Activated gamma-delta T cell (primary cell): ENCODE measurements around the gene AGER.
"Not testable (repeated sequence)": the region's sequence is repeated elsewhere in the genome, so short reads cannot be mapped to it uniquely, and the experiment has no call there.

Experiments used
- DNase-seq: peaks from one replicate; lab custom pipeline; 2025; lab: John Stamatoyannopoulos, UW

The AGER gene

DNA sequence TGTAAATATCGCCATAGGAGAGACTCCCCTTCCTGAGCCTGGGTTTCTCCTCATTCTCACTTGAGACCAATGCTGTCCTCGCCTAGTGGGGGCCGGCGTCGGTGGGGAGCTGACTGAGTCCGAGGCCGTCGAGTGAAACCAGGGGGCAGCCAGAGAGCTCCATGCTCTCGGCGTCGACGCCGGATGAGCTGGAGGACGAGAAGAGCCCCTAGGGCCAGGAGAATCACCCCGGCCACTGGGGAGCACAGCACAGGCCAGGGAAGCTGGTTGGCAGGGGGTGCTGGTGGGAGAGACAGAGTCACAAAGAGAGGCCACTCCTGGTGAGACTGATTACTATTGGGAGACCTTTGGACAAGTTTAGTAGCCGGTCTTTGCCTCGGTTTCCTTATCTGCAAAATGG is 14.8 kb upstream of the AGER start:
- no peak for DNase-seq

DNA sequence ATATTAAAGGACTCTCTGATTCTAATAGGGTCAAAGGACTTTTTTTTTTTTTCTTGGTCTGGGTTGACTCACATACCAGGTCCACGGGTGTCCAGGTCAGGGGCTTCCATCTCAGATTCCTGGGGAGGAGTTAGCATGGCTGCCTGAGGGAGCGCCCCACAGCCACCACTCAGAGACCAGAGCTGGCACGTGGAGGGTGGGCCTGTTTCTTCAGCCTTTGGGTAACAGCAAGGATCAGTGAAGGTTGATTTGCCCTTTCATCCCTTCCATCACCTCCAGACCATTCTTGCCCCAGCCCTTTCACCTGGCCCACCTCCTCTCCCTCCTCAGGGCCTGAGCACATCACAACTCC is 14.3 kb upstream of the AGER start:
- no peak for DNase-seq

DNA sequence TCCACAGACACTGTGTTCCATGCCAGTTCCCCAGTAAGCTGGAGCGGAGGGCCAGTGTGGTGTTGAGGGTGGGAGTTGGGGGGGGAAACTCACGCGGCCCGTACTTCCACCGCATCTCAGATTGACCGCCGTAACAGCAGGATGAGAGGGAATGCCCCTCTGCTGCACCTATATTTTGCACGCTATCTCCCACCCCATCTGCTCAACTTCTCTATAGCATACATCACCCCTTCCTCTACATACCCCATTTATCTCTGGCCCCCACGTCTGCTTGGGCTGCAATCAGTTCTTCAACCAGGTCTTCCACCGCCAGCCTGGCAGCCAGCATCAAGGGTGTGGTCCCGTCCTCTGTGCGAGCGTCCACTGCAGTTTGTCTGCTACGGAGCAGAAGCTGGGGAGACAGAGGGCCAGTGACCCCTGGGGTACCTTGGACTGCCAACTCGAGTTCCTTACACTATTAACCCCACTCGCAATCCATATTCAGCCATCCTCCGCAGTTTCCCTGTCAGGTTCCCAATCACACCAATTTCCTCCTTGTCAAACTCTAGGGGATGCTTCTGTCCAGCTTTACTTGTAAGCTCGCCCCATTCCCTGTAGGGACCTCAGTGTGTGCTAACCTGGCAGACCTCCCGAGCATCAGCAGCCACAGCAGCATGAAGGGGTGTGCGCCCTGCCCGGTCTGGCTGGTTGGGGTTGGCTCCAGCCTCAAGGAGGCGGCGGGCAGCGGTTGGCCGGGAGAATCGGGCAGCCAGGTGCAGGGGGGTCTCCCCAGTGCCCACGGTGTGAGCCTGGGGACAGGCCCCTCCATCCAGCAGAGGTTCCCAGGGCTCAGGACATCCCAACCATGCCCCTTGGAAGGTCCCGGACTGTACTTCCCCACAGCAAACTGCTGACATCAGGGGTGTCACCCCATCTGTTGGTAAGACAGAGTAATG is 12.9 kb upstream of the AGER start:
- DNase-seq: no peak

DNA sequence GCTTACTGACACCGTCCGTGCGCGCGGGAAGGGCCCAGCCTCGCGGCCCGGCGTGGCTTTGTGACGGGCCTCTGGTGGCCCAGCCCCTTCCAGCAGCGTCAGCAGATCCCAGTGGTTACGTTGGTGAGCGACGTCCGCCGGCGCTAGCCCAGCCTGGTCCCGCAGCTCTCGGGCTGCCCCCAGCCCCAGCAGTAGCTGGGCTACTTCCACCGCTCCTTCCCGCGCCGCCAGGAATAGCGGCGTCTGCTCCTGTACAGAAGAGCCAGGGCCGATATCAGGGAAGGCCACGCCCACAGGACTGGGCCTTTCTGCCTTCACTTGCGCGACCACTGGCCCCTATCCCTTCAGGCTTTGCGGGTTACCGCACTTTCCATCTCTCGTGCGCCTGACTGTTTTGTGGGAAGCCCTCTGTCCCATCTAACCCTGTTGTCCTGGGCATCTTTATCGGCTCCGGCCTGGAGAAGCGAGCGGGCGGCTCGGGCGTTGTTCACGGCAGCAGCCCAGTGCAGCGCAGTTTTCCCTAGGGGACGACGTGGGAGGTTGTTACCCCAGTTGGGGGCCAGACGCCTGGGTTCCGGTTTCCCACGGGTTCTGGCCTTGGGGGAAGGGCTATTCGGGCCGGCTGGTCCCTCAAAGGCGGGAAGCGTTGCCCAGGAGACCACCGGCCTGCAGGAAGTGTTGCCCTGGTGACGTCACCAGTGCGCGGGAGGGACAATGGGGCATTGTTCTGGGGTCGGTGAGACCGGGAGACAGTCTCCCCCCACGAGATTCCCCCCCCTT is 12.0 kb upstream of the AGER start:
- DNase-seq: peak; percentile 41

DNA sequence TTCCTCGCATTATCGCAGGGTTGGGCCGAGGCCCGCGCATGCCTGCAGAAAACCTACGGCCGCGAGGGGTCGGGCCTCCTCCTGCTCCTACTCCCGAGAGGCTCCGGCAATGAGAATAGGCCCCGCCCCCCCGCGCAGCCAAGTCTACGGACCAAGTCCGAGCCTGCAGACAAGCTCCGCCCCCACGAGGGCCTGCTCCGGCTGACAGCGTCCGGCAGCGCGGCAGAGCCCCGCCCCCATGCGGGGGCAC is 11.5 kb upstream of the AGER start:
- DNase-seq: peak; percentile 100

DNA sequence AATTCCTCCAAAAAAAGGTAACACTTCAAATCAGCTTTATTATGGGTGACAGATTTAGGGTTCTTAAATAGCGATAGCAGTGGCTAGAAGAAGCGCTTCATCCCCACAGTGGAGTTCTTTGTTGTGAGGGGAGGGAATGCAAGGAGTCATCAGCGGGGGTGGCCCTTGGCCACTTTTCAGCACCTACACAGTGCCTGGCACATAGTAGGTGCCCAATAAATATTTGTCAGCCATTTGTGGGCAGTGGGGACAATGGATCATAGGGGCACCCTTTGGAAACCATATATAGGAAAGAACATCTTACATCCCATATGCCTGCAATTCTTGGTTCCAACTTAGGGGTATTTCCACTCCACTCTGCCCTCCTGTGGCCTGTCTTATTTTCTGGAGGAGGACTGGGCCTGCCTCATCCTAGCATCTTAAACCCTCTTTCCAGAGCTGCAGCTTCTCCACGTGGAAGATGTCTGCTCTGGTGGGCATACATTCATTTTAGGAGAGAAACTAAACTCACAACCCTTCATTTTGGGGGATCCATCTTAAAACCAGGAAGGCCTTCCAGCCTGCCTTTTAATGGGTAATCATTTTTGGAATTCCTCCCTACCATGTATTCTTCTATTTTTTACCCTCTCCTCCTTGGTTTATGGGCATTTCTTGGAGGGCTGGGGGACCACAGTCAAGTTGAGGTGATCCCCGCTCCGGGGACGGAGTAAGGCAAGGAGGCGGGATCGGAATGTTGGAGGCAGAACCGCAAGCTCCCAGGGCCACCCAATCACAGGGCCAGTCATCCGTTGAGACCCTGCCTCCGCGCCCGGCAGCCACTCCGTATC is 11.0 kb upstream of the AGER start:
- DNase-seq: no peak

DNA sequence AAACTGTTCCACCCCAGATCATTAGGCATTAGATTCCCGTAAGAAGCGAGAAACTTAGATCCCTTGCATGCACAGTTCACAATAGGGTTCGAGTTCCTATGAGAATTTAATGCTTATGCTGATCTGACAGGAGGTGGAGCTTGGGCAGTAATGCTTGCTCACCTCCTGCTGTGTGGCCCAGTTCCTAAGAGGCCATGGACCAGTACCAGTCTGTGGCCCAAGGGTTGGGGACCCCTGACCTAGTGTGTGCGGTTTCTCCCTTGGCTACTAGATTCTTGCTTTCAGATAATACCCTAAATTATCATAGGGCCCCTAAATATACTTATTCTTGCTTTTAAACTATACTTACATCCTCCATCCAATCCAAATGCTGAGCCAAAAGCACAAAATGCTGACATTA is 10.3 kb upstream of the AGER start:
- no peak for DNase-seq

DNA sequence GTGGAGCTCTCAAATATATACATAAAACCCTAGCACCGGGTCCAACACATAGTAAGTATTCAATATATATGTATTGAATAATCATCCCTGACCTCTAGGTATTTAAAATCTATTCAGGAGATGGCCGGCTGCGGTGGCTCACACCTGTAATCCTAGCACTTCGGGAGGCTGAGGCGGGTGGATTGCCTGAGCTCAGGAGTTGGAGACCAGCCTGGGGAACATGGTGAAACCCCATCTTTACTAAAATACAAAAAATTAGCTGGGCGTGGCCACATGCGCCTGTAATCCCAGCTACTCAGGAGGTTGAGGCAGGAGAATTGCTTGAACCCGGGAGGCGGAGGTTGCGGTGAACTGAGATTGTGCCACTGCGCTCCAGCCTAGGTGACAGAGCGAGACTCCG is 9.0 kb upstream of the AGER start:
- not testable (repeated sequence) for DNase-seq

DNA sequence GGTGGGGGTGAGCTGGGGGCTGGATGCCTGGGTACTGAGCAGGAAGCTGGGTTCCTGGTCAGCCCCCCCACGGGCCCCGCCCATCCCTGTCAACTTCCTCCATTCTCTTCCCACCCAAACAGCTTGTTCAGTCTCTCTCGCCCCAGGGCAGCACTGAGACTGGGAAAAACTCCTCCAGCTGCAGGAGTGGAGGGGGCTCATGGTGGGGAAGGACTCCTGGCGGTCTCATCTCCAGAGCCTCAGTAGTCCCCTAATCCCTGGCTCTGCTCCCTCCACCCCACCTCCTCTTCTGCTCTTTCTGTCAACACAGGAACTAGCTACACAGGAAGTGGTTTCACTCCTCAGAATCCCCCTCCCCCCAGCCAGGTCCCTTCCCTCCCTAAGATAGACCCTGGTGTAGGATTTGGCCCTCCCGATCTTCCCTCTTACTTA is 8.6 kb upstream of the AGER start, which contains the start of gene GPSM3:
GPSM3 (minus strand) TSS at position 36 of the 432 bp plus-strand sequence. CDS start 130 bp downstream, outside the sequence.
- no peak for DNase-seq

DNA sequence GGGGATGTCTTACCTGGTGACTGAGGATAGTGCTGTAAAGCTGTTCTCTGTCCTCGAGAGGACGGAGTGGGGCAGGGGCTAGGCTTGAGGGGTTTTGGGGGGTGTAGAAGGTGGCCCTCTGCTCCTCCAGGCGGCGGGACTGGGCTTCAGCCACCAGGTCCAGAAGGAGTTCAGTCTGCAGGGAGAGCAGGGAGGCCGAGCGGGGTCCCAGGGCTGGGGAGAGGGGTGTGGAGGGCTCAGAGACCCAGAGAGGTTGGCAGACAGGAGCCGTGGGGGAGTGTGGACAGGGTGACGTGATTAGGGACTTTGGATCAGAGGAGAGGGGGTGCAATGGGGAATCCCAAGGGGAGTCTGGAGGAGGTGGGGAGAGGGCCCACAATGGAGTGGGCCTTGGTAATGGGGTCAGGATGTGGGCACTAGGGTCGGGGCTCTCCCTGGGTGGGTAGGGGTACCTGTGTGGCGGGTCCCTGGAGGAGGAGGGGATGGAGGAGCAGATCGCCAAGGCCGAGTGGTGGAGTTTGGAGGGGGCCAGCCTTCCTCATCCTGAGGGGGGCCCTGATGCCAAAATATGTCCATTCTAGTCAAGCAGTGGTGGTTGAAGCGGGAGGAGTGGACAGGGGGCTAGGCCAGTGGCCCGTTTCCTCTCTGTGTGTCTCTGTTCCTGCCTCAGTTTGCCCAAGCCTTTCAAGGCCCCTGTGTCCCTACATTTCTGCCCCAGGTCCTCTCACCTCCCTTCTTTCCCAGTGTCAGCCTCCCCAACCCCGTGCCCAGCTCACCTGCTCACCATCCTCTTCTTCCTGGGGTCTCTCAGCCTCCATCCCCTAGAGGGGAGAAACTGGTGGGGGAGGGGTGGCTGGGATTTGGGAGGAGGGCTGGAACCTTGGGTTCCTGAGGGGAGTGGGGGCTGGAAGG is 7.9 kb upstream of the AGER start:
- no peak for DNase-seq

DNA sequence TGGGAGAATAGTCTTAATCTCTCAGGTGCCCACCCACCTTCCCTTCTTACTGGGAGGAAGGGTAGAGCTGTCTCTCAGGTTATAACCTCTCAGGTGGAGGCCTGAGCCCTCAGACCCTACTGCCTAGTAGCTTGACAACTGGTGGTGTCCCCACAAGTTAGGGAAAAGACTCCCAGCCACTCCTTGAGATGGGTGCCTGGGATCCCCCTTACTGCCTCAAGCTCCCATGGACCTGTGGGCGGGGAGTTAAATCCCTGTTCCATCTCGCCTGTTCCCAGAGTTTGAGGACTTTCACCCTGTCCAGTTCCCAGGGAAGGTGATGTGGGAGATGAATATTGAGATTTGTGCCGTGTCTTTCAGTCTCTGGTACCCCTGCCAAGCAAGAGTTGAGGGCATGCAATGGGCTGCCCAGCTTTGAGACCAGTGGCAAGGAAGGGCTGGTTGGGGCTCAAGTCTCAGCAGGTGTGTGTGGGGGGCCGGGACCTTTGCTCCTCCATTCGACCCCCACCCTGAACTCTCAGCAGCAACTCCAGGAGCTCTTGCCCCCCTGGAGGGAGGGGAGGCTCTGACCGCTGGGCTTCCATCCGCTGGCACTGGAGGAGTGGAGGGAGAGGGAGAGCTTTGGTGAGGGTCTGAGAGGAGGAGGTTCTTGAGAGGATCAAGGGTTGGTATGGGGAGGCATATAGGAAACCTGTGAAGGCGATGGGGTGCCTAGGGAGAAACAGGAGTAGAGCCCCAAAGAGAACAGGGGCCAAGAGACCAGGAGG is 7.0 kb upstream of the AGER start:
- DNase-seq: no peak

DNA sequence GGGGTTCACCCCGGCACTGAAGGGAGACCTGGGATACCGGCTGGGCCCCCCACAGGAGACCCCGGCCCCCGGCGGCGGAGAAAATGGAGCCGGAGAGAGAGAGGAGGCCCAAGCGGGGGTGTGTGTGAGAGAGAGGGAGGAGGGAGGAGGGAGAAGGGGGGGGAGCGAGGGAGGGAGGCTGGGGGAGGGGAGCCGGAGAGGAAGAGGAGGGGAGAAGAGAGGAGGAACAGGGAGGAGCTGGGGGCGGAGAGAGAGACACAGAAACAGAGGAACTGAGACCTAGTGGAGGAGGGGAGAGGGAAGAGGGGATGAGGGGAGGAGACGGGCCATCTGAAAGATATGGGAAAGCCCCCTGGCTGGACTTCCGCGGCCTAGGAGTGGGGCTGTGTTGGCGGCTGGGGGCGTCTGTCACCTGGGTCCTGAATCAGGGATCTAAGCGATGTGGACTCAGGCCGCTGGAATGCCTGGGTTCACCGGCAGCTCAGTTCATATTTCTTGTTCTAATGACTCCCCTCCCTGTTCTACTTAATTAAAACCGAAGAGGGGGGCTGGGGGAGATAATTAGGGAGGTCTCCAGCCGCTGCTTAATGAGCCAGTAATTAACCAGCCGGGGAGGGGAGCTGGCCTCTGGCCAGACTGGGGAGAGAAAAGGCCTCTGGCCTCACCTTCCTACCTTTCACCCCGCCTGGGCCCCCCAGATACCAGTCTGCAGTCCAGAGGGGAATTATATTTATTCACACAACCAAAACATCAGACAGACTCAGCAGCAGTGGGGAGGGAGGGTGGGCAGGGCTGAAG is 6.2 kb upstream of the AGER start, which contains the start of gene PBX2:
PBX2 (minus strand) TSS at position 149 of the 798 bp plus-strand sequence. CDS start 287 bp downstream, outside the sequence.
- peak; percentile 37 for DNase-seq

DNA sequence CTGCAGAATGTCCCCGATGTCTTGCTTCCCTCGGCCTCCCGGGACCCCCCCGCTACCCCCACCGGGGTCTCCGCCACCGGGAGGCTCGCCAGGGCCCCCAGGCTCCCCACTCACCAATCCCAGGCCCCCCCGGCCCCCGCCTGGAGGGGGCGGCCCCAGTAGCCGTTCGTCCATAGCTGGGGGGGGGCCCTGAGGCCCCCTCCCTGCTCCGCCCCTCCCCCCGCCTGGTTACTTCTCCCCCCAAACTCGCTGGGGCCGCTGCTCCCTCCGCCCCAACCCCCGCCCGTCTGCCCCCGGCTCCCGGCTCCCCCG is 5.6 kb upstream of the AGER start:
- no peak for DNase-seq

DNA sequence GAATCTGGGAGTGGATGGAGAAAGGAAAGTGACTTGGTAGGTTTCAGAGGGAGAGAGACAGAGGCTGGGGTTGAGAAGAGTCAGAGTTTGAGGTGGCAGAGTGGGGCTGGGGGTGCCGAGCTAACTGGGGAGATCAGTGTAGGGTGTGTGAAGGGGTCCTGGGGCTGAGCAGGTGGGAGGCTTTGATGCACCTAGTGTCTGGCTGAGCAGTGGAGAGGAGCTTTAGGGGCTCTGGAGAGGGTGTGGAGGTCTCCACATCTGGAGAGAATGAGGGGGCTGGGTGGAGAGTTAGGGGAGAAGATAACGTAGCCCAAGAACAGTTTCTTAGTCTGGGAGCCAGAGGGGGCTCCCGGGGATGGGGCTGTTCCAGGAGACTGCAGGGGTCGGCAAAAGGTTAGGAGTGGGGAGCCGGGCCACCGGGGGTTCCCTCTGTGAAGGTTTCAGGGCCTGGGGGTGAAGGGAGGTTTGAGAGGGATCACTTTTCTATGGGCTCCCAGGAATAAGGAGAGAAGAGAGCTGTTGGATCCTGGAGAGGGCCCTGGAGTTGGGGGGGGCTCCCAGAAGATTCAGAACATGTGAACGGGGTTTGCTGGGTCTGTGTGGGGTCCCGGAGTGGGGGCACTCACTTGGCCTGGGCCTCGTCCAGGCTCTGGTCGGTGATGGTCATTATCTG is 5.2 kb upstream of the AGER start:
- no peak for DNase-seq

DNA sequence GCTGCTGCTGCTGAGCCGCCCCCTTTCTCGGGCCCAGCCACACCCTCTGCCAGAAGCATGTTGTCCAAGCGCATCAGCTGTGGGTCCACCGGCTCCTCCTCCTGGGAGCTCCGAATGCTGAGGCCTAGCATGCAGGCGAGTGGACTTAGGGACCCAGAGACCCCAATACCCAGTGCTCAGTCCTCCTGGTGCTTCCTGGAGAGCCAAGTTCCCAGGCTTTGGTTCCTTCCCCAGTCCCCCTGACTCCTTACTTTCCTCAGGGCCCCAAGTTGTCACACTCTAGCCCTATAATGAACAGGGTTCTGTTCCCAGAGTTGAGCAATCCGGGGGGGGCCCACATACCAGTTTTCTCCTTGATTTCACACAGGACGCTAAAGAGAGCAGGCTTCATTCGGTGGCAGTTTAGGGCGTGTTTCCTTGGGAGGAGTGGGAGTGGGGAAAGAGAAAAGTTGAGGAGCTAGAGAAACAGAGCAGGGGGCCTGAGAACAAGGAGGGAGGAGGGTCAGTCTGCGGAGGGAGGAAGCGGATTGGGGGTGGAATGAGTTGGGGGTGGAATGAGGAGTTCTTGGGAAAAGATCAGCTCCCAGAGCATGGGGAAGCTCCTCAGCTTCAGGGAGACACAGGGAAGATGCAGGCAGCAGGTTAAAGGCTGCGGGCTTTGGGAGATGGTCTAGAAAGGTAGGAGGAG is 4.5 kb upstream of the AGER start:
- DNase-seq: no peak

DNA sequence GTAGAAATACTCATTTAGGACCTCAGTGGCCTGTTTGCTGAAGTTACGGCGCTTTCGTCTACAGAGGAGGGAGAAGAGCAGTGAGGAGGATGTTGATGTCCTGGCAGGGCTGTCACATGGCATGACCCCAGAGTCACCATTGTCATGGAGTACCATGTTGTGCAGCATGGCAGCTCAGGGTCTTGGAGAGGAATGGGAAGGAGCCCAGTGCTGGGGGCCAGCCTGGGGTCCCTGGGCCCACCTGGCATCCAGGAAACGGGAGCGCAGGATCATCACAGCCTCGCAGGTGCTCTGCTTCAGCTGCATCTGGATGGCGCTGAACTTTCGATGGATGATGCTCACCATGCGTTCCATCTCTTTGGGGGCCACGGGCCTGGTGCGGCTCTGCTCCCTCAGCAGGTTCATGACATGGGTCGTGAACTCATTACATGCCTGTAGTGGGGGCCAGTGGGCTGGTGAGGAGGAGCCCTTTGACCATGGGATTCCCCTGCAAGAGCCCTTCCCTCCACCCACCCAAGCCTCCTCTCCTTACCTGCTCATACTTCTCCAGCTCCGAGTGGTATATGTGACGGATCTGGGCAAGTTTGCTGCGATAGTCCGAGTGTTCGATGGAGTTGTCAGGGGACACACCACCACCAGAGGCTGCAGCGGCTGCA is 3.8 kb upstream of the AGER start:
- not testable (repeated sequence) for DNase-seq

DNA sequence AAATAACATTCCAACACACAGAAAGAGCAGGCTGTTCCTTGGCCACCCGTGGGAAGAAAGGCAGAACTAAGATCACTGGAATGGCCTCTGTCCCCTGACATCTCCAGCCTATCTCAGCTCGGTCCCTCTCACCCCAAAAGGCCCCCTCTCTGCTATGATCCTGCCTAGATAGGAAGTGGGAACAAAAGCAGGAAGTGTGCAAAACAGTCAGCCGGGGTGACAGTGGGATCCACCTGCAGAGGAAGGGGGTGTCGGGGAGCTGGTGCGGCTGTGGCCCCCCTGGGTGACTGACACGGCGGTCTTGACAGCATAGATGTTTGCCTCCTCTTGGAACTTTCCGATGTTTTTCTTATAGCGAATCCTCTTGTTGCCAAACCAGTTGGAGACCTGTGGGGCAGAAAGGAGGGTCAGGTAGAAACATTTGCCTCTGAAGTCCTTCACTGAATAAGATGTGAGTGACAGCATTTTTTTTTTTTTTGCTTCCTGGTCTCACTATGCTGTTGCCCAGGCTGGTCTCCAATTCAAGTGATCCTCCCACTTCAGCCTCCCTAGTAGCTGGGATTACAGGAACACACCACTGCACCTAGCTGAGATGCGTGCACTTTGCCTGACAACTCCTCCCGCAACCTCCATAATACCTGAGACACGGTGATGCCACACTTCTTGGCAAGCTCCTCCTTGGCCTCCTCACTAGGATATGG is 3.1 kb upstream of the AGER start:
- no peak for DNase-seq
